H54 (cell line): ENCODE results near the gene NOX1.

Experiments
- DNase-seq: peaks from one replicate; pipeline ENCODE4 v3.0.0; 2011; ENCODE audit warnings: low spot score, mixed read lengths; ENCODE audit not compliant: insufficient read length
- FAIRE-seq: peaks from 3 replicates; lab custom pipeline; 2011; peaks lifted over from hg19 to GRCh38; lab: Jason Lieb, UNC
- POLR2A ChIP-seq: IDR thresholded peaks from 2 replicates; pipeline ENCODE4 v1.6.1; 2011; ENCODE audit warnings: low read depth, mild to moderate bottlenecking, low read length

NOX1 gene

GRCh38 chrX:100874325-100874724 lies at the start of gene NOX1:
TSS of gene NOX1 (minus strand) at chrX:100874359. CDS start at chrX:100874139, 220 bp downstream.
- FAIRE-seq, result no peak

GRCh38 chrX:100915562-100915961 lies 41.4 kb upstream of the NOX1 start:
- TF ChIP-seq POLR2A, result no peak
- DNase-seq (no peak), FAIRE-seq (no peak)

More at GRCh38 chrX:100874325-100874724, at the start of gene NOX1:
- TF ChIP-seq POLR2A, result no peak
- DNase-seq, result no peak

- no peak for FAIRE-seq
- no peak for DNase-seq
- TF ChIP-seq POLR2A, result no peak
Measured at GRCh38 chrX:100913111-100913510, 39.0 kb upstream of the NOX1 start.

GRCh38 chrX:100911731-100912130 lies 37.6 kb upstream of the NOX1 start:
- DNase-seq, result no peak
- TF ChIP-seq POLR2A, result no peak
- no peak for FAIRE-seq

GRCh38 chrX:100905620-100906019 lies 31.5 kb upstream of the NOX1 start:
- no peak for TF ChIP-seq POLR2A
- DNase-seq (no peak), FAIRE-seq (no peak)

- DNase-seq, result no peak
- no peak for TF ChIP-seq POLR2A
- FAIRE-seq, result no peak
Measured at GRCh38 chrX:100904433-100904832, 30.3 kb upstream of the NOX1 start.

GRCh38 chrX:100895365-100896075 lies 21.4 kb upstream of the NOX1 start:
- FAIRE-seq (peak; percentile 90), DNase-seq (no peak)
- TF ChIP-seq POLR2A, result no peak

GRCh38 chrX:100883654-100884053 lies 9.5 kb upstream of the NOX1 start:
- DNase-seq (no peak), FAIRE-seq (no peak)
- no peak for TF ChIP-seq POLR2A

- TF ChIP-seq POLR2A, result no peak
- DNase-seq (no peak), FAIRE-seq (no peak)
Measured at GRCh38 chrX:100880368-100880767, 6.2 kb upstream of the NOX1 start.

GRCh38 chrX:100871594-100872560 lies 2.3 kb downstream of the NOX1 start:
- no peak for FAIRE-seq
- no peak for DNase-seq
- TF ChIP-seq POLR2A, result no peak

- DNase-seq (no peak), FAIRE-seq (no peak)
- no peak for TF ChIP-seq POLR2A
Measured at GRCh38 chrX:100870527-100870926, 3.6 kb downstream of the NOX1 start.

- no peak for TF ChIP-seq POLR2A
- no peak for FAIRE-seq
Measured at GRCh38 chrX:100868273-100868672, 5.9 kb downstream of the NOX1 start.

GRCh38 chrX:100864657-100865391 lies 9.3 kb downstream of the NOX1 start:
- DNase-seq (peak; percentile 13), FAIRE-seq (peak; percentile 88)
- TF ChIP-seq POLR2A, result no peak

More at GRCh38 chrX:100868273-100868672, 5.9 kb downstream of the NOX1 start:
- DNase-seq, result no peak

GRCh38 chrX:100863326-100863864 lies 10.8 kb downstream of the NOX1 start:
- FAIRE-seq, result no peak
- no peak for DNase-seq
- TF ChIP-seq POLR2A, result no peak
